Measurements from ENCODE around the gene CPNE1.

CPNE1 gene

DNA sequence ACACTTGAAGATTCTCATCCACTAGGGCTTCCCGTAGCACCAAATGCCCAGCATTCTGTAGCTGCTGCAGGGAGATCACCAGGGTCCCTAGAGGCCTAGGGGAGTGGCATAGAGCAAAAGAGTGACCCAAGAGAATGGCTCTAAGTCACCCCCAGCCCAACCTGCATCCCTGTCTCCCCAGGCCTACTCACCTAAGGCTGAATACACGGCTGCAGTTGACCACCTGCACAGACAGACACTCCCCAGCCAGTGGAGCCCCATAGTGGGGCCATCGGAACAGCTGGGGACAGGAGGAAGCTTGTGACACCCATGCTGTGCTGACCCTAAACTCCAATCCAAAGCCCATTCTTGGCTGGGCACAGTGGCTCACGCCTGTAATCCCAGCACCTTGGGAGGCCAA is 58.6 kb downstream of the CPNE1 start:
- no peak overlapping the region for H3K4me3 ChIP-seq (ENCODE audit: low read depth, low read length)
- TF ChIP-seq, protein P1, sequence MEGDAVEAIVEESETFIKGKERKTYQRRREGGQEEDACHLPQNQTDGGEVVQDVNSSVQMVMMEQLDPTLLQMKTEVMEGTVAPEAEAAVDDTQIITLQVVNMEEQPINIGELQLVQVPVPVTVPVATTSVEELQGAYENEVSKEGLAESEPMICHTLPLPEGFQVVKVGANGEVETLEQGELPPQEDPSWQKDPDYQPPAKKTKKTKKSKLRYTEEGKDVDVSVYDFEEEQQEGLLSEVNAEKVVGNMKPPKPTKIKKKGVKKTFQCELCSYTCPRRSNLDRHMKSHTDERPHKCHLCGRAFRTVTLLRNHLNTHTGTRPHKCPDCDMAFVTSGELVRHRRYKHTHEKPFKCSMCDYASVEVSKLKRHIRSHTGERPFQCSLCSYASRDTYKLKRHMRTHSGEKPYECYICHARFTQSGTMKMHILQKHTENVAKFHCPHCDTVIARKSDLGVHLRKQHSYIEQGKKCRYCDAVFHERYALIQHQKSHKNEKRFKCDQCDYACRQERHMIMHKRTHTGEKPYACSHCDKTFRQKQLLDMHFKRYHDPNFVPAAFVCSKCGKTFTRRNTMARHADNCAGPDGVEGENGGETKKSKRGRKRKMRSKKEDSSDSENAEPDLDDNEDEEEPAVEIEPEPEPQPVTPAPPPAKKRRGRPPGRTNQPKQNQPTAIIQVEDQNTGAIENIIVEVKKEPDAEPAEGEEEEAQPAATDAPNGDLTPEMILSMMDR (IDR thresholded peaks at IDR 0.05; ENCODE audit: borderline replicate concordance, insufficient read depth, low read depth, low read length): no peak

DNA sequence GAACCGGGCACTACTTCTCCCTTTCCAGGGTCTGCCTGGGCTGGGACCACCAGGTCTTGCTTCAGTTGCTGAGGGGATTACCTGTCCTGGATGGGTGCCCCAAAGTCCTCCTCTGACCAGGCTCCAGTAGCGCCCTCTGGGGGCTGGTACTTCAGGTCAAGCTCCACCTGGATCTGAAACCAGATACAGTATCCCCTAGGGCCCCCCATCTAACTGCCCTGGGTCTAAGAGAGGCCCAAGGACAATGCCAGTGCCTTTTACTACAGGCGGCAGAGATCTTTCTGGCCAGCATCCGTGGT is 60.3 kb downstream of the CPNE1 start:
- no peak overlapping the region for H3K4me3 ChIP-seq (ENCODE audit: low read depth, low read length)
- TF ChIP-seq, protein P1 (IDR thresholded peaks at IDR 0.05; ENCODE audit: borderline replicate concordance, insufficient read depth, low read depth, low read length): no peak

DNA sequence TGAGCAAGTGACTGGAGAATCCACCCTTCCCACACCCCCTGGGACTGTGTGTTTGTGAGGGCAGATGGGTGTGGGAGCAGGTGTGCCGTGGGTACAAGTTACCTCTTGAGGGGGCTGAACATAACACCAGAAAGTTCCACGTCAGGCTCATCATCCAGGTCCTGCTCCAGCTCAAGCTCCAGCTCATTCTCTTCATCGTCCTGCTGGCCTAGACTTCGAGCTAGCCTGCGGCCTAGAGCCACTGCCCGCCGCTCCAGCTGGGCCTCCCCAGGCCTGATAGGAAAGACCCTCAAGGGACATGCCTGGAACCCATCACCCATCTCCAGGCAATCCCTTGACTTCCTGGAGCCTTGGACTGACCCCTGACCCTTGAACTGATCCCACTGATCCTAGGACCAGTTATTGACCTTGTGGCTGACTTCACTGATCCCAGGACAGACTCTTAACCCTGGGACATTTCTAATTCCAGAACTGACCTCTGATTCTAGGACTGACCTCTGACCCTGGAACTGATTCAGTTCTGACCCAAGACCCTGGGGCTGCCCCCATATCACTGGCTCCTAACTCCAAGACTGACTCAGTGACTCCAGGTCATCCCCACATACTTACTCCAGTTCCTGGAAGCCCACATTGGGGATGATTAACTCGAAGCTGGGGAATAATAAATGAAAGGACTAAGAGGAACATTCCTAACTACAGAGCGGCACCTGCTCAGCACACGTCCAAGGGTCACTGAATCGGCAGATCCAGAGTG is 60.8 kb downstream of the CPNE1 start:
- TF ChIP-seq, protein P1 (IDR thresholded peaks at IDR 0.05; ENCODE audit: borderline replicate concordance, insufficient read depth, low read depth, low read length): no peak
- H3K4me3 ChIP-seq (ENCODE audit: low read depth, low read length): no peak overlapping the region

DNA sequence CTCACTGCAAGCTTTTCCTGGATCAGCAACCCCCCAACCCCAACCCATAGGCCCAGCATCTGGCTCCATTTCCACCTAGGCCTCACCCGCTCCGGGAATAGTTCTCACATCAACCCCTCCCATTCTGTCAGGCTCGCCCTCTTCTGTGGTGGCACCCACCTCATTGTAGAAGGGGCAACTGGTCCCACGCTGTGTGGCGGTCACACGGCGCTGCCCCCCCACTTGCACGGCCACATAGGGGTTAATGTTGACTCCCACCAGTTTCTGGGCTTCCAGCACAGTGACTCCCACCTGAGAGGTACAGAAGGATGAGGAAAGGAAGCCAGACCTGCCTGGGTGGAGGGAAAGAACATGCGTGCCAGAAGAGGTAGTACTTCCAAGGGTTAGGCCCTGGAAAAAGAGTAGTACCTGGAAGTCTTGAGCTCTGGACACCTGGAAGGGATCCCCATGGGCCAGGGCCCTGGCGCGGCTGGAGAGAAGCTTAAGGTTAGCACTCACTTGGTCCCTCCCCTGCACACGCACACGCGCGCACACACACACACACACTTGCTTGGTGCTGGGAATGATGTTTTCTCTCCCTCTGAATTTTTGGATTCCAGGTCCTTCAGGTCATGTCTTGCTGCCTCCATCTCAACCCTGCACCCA is 61.7 kb downstream of the CPNE1 start:
- TF ChIP-seq, protein P1 (IDR thresholded peaks at IDR 0.05; ENCODE audit: borderline replicate concordance, insufficient read depth, low read depth, low read length): no peak
- no peak overlapping the region for H3K4me3 ChIP-seq (ENCODE audit: low read depth, low read length)

DNA sequence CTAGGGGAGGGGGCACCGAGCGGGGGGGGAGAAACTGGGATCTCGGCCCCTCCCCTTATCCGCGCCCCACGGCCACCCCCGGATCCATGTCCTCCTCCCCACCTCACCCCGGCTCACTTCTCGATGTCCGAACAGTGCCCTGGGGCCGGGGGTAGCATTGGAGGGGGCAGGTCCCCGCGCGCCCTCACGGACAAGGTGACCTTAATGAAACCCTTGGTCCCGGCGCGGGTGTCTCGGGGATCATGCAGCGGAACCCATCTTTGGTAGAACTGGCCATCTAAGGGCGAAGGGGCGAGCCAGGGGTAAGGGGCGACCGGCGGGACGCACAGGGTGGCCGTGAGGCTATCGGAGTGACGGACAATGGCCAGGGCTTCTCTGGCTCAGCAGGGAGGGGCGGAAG is 62.7 kb downstream of the CPNE1 start:
- H3K4me3 ChIP-seq (ENCODE audit: low read depth, low read length): no peak overlapping the region
- TF ChIP-seq, protein P1 (IDR thresholded peaks at IDR 0.05; ENCODE audit: borderline replicate concordance, insufficient read depth, low read depth, low read length): no peak

DNA sequence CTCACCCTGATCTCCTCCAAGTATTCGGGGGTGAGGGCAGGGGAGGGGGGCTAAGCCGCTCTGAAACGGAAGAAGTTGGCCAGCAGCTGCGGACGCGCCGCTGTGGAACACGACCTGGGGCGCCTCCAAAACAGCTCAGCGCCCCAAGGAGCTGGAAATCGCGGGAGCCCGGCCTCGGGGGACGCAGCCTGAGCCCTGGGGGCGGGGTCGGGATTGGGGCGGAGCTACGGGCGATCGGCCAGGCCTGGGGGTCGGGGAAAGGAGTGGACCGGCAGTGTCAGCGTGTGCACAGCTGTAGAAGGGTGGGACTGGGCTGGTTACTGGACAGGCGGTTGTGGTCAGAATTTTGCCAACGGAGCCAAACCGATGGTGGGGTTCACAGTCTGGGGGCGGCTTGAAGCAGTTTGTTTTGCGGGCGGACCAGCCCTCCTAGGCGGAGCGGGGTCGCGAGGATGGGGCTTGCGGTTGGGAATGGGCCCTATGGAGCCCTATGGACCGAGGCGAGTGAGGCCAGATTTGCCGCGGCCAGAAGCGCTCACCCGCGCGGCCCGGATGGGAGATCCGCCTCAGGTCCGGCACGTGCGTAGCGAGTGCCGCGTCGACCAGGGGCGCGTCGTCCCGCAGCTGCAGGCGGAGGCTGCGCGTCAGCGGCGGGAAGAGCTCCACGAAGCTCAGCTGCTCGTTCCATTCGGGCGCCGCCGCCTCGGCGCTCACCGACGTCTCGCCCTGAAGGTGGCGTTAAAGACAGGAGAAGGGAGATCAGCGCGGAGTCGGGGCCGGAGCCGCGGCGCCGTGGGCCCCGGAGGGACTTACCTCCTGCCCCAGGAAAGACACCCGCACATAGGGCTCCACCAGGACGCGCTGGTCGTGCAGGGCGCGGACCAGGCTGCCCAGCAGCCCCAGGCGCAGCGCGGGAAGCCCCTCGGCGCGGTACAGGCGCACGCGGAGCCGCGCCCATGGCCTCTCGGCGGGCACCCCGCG is 63.4 kb downstream of the CPNE1 start:
- peak overlapping the region; percentile 27 for H3K4me3 ChIP-seq (ENCODE audit: low read depth, low read length)
- TF ChIP-seq, protein P1 (IDR thresholded peaks at IDR 0.05; ENCODE audit: borderline replicate concordance, insufficient read depth, low read depth, low read length): peak; percentile 44

Data from GM12875 (cell line).